ENCODE data around the gene RBM17.
A peak's percentile ranks its signal among the peaks of the same experiment; 100 is the strongest.

The RBM17 gene

GRCh38 chr10:6072215-6072934 lies 16.5 kb upstream of the RBM17 start:
- peak overlapping the region; percentile 4; the same call in 1 of the 2 replicates for H3K9ac ChIP-seq (ENCODE audit: low read depth, low read length)
- peak overlapping the region; percentile 56 for H3K27ac ChIP-seq (ENCODE audit: low read length)
- peak; percentile 21; the same call in 1 of the 3 replicates for ATAC-seq (ENCODE audit: insufficient read depth, low read depth)
- H3K4me2 ChIP-seq (ENCODE audit: insufficient read depth, low read length) = peak overlapping the region; percentile 34; the same call in 1 of the 2 replicates
- H2AFZ ChIP-seq (ENCODE audit: low read depth, low read length) = peak overlapping the region; percentile 21; the same call in 1 of the 2 replicates
- peak; percentile 26 for DNase-seq
- no peaks in the 10 kb centered on the region for H3K36me3 ChIP-seq (ENCODE audit: insufficient read depth, low read length)
- H3K4me3 ChIP-seq (ENCODE audit: low read depth in 1 of 2, low read length in 2 of 2) = no peak overlapping the region
- no peaks in the 10 kb centered on the region for H3K9me3 ChIP-seq (ENCODE audit: insufficient read depth, low read length, severe bottlenecking)
- no peak for TF ChIP-seq CTCF (IDR thresholded peaks at IDR 0.05; ENCODE audit: borderline replicate concordance, extremely low read depth, low read length, poor library complexity, severe bottlenecking)
- TF ChIP-seq EZH2 (IDR thresholded peaks at IDR 0.05; ENCODE audit: borderline replicate concordance, low read depth, low read length, severe bottlenecking) = no peak
- no peaks in the 10 kb centered on the region for H4K20me1 ChIP-seq (ENCODE audit: insufficient read depth, low read length)
- H3K27me3 ChIP-seq (ENCODE audit: insufficient read depth, low read length, poor library complexity) = no peaks in the 10 kb centered on the region
- H3K79me2 ChIP-seq (ENCODE audit: insufficient read depth, low read length) = no peaks in the 10 kb centered on the region
- peaks cover 61% of the 10 kb centered on the region for H3K4me1 ChIP-seq (ENCODE audit: insufficient read depth, low read length)

DNA sequence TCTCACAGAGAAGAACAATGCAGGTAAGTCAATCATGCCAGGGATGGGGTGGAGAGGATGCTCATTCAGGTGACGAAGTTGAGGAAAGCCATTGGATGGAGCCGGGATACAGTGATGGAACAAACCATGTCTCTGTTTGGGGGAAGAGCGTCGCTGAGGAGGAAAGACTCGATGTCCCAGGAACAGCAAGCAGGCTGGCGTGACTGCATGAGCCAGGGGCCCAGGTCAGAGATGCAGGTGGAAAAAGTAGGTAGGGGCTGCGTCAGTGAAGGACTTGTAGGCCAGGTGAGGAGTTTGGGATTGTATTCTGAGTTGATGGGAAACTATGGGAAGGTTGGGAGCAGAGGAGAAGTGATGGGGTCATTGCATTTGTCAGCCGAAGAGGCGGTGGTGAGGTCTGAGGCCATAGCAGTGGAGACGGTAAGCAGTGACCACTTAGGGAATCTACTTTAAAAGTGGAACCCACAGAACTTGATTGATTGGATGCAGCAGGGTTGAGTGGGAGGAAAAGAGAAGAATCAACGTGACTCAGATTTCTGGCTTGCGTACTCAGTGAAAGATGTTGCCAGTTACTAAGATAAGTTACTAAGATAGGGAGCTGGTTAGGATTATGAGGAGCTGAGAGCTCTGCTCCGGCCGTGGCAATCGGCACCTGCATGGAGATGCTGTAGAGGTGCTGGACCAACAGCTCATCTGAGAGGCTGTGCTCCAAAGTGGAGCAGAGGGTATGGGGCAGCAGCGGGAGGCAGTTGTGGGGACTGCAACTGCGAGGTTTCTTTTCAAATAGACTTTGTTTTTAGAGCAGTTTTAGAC lies 14.1 kb upstream of the RBM17 start:
- no peaks in the 10 kb centered on the region for H3K36me3 ChIP-seq (ENCODE audit: insufficient read depth, low read length)
- H3K9me3 ChIP-seq (ENCODE audit: insufficient read depth, low read length, severe bottlenecking) = no peaks in the 10 kb centered on the region
- no peak for ATAC-seq (ENCODE audit: insufficient read depth, low read depth)
- H3K4me1 ChIP-seq (ENCODE audit: insufficient read depth, low read length) = peaks cover 38% of the 10 kb centered on the region
- no peaks in the 10 kb centered on the region for H3K79me2 ChIP-seq (ENCODE audit: insufficient read depth, low read length)
- DNase-seq = no peak
- H3K4me2 ChIP-seq (ENCODE audit: insufficient read depth, low read length) = no peak overlapping the region
- H3K9ac ChIP-seq (ENCODE audit: low read depth, low read length) = no peak overlapping the region
- H3K4me3 ChIP-seq (ENCODE audit: low read depth in 1 of 2, low read length in 2 of 2) = no peak overlapping the region
- no peaks in the 10 kb centered on the region for H4K20me1 ChIP-seq (ENCODE audit: insufficient read depth, low read length)
- no peak for TF ChIP-seq CTCF (IDR thresholded peaks at IDR 0.05; ENCODE audit: borderline replicate concordance, extremely low read depth, low read length, poor library complexity, severe bottlenecking)
- no peak for TF ChIP-seq EZH2 (IDR thresholded peaks at IDR 0.05; ENCODE audit: borderline replicate concordance, low read depth, low read length, severe bottlenecking)
- no peak overlapping the region for H3K27ac ChIP-seq (ENCODE audit: low read length)
- no peaks in the 10 kb centered on the region for H3K27me3 ChIP-seq (ENCODE audit: insufficient read depth, low read length, poor library complexity)
- H2AFZ ChIP-seq (ENCODE audit: low read depth, low read length) = no peak overlapping the region

DNA sequence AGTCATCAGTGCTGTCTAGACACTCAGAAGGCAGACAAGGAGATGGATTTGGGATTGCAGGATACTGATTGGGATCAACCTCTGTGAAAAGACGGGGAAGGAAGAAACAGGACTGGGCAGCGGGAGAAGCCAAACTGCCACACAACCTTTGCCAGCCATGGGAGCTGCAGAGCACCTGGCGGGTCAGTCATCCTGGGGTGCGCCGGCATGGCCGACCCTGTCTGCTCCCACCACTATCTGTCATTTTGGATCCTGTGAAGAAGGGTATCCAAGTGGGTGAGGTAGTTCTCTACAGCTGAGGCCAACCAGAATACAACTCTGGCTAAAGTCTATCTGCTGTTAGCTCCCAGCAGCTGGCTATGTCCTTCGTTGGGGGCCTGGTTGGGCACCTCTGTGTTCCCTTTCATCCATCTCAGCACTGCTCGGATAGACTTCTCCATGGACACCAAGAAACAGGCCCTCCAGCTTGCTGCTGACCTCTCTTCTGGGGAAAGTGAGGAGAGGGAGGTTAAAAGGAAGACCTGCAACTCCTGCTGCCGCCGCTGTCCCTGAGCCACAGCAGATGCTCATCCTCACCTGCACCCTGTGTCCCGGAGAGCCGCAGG lies 11.7 kb upstream of the RBM17 start:
- Histone ChIP-seq H3K4me3 (ENCODE audit: low read depth in 1 of 2, low read length in 2 of 2) (no peak overlapping the region), H3K9me3 (ENCODE audit: insufficient read depth, low read length, severe bottlenecking) (no peaks in the 10 kb centered on the region), H3K79me2 (ENCODE audit: insufficient read depth, low read length) (no peaks in the 10 kb centered on the region), H3K4me2 (ENCODE audit: insufficient read depth, low read length) (no peak overlapping the region), H3K36me3 (ENCODE audit: insufficient read depth, low read length) (no peaks in the 10 kb centered on the region), H3K9ac (ENCODE audit: low read depth, low read length) (no peak overlapping the region), H2AFZ (ENCODE audit: low read depth, low read length) (no peak overlapping the region), H4K20me1 (ENCODE audit: insufficient read depth, low read length) (no peaks in the 10 kb centered on the region), H3K27ac (ENCODE audit: low read length) (no peak overlapping the region), H3K27me3 (ENCODE audit: insufficient read depth, low read length, poor library complexity) (no peaks in the 10 kb centered on the region), H3K4me1 (ENCODE audit: insufficient read depth, low read length) (peaks cover 13% of the 10 kb centered on the region)
- ATAC-seq (ENCODE audit: insufficient read depth, low read depth) (no peak), DNase-seq (no peak)
- no peak for TF ChIP-seq CTCF (IDR thresholded peaks at IDR 0.05; ENCODE audit: borderline replicate concordance, extremely low read depth, low read length, poor library complexity, severe bottlenecking)
- no peak for TF ChIP-seq EZH2 (IDR thresholded peaks at IDR 0.05; ENCODE audit: borderline replicate concordance, low read depth, low read length, severe bottlenecking)

All from DND-41 (cell line).